Activated T-helper 1 cell treated with anti-CD3 and anti-CD28 coated beads, Interleukin-2, amount 50 U/mL, for 16 hours (primary cell): Measurements from ENCODE around the gene ASB2.

Source experiments
- DNase-seq, 2 donors: peaks; one replicate each; pipeline ENCODE4 v3.0.0-alpha.2; 2020; ENCODE audit warnings: low read depth in 1 of 2, low spot score in 1 of 2

Gene ASB2

GRCh38 chr14:93930296-93930988, 45.9 kb downstream of the ASB2 start:
- DNase-seq, result no peak

DNA sequence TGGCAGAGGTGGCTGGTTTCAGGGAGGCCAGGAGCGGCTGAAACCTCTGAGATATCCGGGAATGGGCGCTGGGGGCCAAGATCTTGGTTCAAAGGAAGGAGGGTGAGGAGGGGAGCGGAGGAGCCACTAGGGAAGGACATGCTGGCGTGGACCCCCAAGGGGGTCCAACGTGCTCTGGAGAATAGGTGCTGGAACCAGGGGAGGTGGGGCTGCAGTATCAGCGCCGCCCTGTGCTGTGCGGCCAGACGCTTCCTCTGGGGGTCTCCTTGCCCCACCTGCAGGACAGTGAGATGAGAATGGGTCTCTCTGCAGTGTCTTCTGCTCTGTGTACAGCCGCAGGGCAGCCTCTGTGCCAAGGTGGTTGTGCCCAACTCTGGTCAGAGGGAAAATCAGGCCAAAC, 46.7 kb downstream of the ASB2 start:
- DNase-seq, result no peak

GRCh38 chr14:93929048-93929535, 47.3 kb downstream of the ASB2 start:
- DNase-seq, result no peak

DNA sequence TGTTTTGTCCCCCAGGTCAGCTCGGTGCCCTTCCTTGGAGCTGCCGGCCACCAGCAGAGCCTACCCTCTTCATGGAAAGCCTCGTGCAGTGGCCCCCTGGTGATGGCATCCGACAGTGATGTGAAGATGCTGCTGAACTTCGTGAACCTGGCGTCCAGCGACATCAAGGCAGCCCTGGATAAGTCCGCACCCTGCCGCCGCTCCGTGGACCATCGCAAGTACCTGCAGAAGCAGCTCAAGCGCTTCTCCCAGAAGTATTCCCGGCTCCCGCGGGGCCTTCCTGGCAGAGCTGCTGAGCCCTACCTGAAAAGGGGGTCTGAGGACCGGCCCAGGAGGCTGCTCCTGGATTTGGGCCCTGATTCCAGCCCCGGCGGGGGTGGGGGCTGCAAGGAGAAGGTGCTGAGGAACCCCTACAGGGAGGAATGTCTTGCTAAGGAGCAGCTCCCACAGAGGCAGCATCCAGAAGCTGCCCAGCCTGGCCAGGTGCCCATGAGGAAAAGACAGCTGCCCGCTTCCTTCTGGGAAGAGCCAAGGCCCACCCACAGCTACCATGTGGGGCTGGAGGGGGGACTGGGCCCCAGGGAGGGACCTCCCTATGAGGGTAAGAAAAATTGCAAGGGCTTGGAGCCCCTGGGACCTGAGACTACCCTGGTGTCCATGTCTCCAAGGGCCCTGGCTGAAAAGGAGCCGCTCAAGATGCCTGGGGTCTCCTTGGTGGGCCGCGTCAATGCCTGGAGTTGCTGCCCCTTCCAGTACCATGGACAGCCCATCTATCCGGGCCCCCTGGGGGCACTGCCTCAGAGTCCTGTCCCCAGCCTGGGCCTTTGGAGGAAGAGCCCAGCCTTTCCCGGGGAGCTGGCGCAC, 48.0 kb downstream of the ASB2 start:
- DNase-seq, result no peak

DNA sequence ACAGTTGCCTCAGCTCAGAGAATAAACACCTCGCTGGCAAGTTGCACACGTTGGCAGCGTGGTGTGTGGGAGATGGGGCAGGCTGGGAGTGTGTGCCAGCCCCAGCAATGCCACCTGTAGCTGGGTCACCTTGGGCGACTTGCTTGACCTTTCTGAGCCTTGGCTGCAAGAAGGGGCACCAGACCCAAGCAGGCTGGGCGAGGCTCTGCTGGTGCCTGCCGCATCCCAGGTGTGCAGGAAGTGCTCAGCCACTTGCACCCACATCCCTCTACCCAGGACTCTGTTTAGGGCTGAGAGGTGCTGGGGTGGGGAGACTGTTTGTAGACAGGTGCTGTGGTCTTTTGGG, 48.6 kb downstream of the ASB2 start:
- no peak for DNase-seq

- no peak for DNase-seq
Observed at GRCh38 chr14:93926873-93927799, 49.2 kb downstream of the ASB2 start, which contains the start of gene FAM181A. Gene FAM181A, plus strand, starts transcription at chr14:93927344. Its CDS starts 942 bp downstream, at chr14:93928286.

DNA sequence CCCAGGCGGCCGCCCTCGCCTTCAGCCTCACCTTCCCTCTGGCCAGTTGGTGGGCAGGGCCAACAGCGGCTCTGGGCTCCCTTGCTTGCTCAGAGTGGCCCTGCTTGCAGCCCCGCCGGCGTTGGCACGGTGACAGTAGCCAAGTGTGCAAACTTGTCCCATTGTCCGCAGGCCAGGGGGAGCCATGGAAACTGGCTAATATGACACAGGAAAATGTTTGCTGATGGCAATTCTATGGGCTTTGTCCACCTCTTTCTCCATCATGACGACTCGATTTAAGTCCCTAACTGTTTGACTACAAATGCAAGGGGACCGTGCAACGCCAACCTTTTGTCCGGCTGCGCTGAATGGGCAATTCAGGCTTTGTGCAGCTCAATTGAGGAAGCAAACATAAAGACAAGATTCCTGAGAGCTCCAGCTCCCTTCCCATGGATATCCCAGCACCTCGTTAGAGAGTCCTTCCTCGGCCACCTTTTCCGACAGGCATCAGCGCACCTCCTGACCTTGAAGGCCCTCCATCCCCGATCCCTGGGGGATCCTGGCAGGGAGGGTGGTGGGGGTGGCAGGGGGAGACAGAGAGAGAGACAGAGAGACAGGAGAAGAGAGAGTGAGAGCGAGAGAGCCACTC, 50.0 kb downstream of the ASB2 start:
- DNase-seq, result no peak

DNA sequence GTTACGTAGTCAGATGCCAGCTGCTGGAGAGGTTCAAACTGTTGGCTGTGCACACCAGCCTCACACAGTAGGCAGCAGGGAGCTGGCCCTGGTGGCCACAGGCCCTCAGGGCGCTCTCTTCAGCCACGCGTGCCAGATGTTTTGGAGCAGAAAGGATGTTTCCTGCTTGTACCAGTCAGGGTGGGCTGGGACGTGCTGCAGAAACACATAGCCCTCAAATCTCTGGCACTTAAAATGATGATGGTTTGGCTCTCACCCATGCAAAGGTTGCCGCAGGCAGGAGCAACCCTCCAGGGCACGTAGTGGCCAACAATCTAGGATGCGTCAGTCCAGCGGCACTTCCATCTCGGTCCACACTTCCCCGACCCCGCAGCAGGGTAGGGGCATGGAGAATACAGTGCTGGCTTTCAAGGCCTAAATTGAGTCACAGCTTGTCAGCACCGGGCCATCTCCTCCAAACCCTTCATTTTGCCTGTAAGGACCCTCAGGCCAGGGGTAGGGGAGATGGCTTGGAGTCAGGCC, 50.9 kb downstream of the ASB2 start:
- no peak for DNase-seq

DNA sequence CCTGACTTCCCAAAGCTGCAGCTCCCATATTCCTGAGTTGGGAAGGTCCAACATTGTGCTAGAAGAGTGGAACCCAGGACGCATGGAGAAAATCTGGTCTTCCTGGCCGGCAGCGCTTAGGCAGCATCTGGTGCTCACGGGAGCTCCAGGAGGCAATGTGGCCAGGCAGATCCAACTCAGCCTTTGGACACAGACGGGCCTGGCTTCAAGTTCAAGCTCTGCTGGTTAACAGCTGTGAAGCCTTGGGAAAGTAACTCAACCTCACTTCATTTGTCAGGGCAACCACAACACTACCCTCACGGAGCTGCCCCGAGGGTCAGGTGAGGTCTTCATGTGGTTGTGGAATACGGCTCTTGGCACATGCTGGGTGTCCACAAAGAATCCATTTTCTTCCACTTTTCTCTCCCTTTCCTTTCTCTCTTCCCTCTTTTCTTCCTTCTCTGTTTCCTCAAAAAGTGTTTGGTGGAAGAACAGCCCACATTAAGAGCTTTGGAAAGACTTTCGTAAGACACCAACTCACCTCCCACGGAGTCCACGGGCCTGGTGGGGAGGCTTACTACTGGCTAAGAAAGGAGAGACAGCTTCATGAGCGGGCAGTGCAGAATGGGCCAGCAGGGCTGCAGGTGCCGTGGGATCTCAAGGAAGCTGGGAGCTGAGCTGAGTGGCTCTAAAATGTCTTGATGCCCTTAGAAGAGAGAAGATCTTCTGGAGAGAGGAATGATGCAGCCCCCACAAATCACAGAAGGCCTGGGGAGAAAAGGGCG, 51.6 kb downstream of the ASB2 start:
- no peak for DNase-seq

DNA sequence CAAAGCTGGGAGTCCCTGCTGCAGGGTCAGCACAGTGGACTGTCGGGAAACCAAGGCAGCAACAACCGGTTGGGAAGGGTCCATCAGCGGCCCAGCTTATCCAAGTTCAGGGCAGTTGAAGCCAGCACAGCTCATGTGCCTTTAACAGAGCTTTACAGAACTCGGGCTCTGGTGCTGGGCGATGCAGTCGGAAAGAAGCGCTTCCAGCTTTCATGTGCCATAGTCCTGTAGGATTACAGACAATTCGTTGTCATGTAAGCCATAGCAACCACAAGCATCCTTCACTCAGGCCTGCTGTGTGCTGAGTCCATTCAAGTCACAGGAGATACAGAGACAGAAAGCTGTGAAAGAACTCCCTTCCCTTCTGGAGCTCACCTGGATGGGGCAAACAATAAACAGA, 52.7 kb downstream of the ASB2 start:
- no peak for DNase-seq

- no peak for DNase-seq
Observed at GRCh38 chr14:93921001-93921806, 55.2 kb downstream of the ASB2 start.

DNA sequence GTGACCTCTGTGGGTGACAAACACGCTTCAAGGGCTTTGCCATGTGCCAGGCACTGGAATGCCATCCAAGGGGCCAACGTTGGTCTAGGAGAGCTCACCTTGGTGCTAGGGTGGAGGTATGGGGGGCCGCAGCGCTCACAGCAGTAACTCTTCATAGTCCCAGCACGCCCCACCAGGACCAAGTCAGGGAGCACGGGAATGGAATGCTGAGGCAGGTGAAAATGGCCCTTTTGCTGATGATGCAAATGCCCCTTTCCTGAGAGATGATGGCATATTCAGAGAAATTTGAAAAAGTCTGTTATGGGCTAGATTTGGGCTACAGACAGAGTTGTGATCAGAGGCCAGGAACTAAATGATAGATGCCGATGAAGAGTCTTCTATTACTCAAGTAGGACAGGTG, 59.2 kb downstream of the ASB2 start:
- no peak for DNase-seq

DNA sequence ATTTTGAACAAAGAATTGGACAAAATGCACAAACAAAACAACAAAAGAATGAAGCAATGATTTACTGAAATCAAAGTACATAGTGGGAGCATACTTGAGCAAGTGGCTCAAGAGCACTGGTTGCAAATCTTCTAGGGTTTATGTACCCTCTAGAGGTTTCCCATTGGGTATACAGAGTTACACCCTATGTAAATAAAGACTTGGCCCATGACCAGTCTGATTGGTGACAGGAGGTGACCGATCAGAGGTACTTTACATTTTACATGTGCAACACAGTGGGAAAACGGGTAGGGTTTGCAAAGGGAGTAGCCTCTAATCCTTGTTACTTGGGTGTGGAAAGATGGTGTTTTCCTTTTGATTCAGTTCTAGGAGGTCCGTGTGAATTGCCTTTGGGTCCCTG, 59.9 kb downstream of the ASB2 start:
- no peak for DNase-seq

- no peak for DNase-seq
Observed at GRCh38 chr14:93915800-93916199, 60.6 kb downstream of the ASB2 start.

DNA sequence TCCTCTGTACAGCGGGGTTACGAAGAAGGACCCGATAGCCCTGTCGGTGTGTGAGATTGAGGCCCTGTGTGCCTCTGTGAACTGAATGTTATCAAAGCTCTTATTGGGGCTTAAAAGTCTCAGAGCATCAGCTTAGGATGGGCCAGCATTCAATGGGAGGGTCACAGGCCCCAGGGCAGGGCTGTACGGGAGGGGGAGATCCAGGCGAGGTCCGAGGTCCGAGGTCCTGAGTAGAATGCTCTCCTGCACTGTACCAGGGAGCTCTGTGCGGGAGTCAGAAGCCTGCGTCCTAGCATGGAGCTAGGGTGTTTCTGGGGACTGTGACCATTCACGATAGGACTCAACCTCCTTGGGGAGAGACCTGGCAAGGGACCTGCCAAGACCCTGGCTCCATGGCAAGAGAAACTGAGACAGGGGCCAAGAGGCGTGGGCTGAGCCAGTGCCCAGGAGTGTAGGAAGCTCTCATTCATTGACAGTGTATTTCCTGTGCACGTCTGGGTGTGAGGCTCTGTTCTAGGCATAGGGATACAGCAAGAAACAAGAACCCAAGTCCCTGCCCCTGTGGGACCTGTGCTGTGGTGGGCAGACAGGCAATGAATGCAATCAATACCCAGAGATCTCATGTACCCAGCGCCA, 61.2 kb downstream of the ASB2 start:
- DNase-seq, result no peak

DNA sequence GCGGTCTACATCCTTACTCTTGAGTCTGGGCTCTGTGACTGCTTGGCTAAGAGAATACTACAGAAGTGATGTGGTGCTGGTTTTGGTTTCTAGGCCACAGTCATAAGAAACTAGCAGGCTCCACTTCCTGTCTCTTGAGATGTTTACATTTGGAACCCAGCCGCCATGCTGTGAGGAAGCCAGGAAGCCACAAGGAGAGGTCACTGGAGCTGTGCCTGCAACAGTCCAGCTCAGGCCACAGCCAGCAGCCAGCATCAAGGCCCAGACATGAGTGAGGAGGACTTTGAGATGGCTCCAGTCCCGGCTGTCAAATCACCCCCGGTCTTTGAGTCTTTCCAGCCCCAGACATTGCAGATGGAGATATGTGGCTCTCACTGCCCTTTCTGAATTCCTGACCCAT, 62.1 kb downstream of the ASB2 start:
- no peak for DNase-seq

GRCh38 chr14:93912782-93913181, 63.6 kb downstream of the ASB2 start:
- DNase-seq, result no peak

DNA sequence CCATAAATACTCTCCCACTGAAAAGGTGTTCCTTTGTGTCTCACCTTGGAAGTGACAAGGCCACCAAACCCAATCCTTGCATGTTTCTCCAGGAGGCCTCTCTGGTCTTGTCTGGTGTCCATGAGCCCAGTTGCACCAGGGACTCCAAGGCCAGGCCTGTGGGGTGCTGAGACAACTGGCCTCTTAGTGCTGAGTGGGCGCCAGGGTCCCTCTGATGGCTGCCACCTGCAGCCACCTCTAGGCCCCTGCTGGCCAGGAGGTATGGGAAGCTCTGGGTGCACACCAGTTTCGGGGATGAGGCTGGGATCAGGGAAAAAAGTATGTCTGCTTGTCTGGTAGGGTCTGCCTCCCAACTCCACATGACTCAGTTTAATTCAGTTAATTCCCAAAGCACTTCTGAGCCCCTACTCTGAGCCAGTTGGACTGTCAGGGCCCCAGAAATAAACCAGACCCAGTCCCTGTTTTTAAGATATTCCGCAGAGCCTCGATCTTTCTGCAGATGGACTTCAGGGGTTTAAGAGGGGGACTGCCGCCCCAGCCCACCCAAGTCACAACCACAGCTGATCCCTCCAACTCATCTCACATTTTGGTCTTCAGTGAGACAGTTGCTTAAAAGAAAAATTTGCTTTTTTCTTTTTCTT, 64.3 kb downstream of the ASB2 start:
- no peak for DNase-seq
